ENCODE results near the gene MACIR. TPM values are rescaled to one million over a fixed set of nuclear protein-coding genes. Genes with fewer than 3 reads are reported as not detected.
"Not testable (repeated sequence)": the region's sequence is repeated elsewhere in the genome, so short reads cannot be mapped to it uniquely, and the experiment has no call there.

The MACIR gene
- total RNA-seq, result 8.0 and 10.9 TPM in 2 replicates
- 5.1 TPM for polyA plus RNA-seq (2012)

GRCh38 chr5:103258368-103258956 lies at the start of gene MACIR:
Gene MACIR, plus strand, starts transcription at chr5:103258763. Its CDS starts 17,157 bp downstream, at chr5:103275920.
- DNase-seq (ENCODE audit: low read depth), result peak; percentile 98

GRCh38 chr5:103209065-103209464 lies 49.5 kb upstream of the MACIR start:
- DNase-seq (ENCODE audit: low read depth), result no peak

DNA sequence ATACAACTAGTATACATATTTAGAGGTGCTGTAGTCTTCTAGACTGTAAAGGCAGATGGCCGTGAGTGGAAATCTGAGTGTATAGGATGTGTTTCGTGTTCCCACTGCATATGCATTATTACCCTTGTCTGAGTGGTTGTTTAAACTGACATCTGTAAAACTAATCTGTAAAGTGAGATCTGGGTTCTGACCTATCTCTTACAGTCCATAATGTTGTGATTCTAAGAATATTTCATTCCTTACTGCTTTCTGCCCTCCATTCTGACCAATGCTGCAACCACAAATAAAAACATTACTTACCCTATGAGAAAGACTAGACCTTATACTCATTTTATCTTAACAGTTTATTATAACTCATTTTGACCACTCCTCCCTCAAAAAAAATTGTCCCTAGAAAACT lies 47.6 kb upstream of the MACIR start:
- DNase-seq (ENCODE audit: low read depth), result no peak

- peak; percentile 8 for DNase-seq (ENCODE audit: low read depth)
Measured at GRCh38 chr5:103211576-103212561, 46.7 kb upstream of the MACIR start.

- DNase-seq (ENCODE audit: low read depth), result no peak
Measured at GRCh38 chr5:103216137-103216536, 42.4 kb upstream of the MACIR start.

- no peak for DNase-seq (ENCODE audit: low read depth)
Measured at GRCh38 chr5:103216697-103217096, 41.9 kb upstream of the MACIR start.

GRCh38 chr5:103217101-103217500 lies 41.5 kb upstream of the MACIR start:
- DNase-seq (ENCODE audit: low read depth), result peak; percentile 23

GRCh38 chr5:103218164-103218563 lies 40.4 kb upstream of the MACIR start:
- DNase-seq (ENCODE audit: low read depth), result no peak

DNA sequence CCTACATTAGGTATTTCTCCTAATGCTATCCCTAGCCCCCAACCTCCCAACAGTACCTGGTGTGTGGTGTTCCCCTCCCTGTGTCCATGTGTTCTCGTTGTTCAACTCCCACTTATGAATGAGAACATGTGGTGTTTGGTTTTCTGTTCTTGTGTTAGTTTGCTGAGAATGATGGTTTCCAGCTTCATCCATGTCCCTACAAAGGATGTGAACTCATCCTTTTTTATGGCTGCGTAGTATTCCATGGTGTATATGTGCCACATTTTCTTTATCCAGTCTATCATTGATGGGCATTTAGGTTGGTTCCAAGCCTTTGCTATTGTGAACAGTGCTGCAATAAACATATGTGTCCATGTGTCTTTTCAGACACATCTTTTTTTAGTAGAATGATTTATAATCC lies 39.5 kb upstream of the MACIR start:
- not testable (repeated sequence) for DNase-seq (ENCODE audit: low read depth)

DNA sequence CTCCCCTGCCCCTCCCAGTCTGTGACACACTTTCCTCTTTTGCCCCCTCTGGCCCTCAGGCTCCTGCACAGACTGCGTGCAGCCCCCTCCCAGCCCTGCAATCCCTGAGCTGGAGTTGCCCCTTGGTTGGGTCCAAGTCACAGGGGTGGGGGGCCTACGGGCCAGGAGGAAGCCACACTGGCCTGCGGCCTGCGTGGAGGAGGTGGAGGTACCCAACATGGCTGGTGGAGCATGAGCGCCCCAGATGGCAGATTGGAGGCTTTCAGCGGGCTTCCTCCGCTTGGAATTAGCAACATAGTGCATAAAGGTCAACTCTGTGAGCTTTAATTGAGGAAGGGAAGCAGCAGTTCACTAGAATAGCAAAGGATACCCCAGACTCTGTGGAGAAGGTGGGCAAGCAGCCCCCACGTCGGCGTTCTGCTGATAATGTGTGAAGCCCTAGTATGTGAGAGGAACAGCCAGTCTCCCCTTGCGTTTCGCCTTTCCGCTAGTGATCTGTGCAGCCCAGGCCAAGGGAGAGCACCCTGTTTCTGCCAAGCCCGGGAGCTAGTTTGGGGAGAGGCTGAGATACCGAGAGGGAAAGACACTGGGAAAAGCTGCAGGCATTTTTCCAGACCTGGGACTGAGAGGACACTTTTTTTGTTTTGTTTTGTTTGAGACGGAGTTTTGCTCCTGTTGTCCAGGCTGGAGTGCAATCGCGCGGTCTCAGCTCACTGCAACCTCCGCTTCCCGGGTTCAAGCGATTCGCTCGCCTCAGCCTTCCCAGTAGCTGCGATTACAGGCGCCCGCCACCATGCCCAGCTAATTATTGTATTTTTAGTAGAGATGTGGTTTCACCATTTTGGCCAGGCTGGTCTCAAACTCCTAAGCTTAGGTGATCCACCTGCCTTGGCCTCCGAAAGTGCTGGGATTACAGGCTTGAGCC lies 35.3 kb upstream of the MACIR start:
- no peak for DNase-seq (ENCODE audit: low read depth)

DNA sequence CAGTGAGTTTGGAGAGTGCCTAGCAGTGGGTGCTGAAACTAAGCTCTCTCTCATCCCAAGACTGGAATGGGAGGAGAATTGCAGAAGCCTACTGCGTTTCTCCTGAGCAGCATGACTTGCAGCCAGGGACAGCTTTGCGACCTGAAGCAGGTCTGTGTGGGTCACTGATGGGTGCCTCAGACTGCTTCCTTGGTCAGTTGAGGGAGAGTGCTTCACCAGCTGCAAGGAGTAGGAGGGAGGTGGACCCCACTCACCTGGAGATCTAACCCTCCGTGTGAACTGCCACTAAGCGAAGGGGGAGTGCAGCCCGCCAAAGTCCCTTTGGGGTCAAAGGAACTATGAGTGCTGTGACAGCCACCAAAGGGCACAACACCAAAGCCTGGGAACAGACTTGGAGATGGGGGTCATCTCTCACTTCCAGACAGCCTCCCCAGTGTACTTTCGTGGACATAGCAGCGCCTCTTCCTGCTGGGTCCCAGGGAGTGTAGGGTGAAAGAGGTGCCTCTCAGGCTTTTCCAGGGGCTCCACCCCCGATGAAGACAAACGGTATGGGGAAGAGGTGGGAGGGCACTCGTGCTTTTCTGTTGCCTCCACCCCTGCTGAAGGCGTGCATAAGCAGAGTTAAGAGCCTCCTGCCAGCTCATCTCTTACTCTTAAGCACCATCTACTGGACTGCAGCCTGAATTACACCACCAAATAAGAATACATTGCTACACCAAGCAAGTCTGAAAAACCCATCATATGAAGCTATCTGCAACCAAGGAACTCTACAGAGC lies 34.3 kb upstream of the MACIR start:
- peak; percentile 67 for DNase-seq (ENCODE audit: low read depth)

DNA sequence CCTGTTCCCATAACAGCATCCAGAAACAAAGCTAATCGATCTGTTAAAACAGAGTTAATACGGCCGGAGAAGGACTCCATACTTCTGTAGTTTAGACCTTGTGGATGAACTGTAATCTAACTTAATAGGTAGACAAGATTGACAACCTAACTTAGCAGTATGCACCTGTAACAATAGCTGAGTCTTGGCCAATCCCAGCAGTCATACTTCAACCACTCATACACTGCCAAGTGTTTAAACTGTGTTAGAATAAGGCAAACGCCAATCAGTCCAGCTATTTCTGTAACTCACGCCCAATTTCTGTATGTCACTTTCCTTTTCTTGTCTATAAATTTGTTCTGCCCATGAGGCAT lies 33.7 kb upstream of the MACIR start:
- no peak for DNase-seq (ENCODE audit: low read depth)

DNA sequence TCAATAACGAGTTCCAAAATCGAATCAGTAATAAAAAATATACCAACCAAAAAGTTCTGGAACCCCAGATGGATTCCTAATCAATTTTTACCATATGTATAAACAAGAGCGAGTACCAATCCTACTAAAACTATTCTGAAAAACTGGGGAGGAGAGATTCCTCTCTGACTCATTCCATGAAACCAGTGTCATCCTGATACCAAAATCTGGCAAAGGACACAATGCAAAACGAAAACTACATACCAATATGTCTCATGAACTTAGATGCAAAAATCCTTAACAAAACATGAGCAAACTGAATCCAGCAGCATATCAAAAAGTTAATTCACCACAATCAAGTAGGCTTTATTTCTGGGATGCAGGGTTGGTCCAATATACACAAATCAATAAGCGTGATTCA lies 30.5 kb upstream of the MACIR start:
- DNase-seq (ENCODE audit: low read depth), result no peak

DNA sequence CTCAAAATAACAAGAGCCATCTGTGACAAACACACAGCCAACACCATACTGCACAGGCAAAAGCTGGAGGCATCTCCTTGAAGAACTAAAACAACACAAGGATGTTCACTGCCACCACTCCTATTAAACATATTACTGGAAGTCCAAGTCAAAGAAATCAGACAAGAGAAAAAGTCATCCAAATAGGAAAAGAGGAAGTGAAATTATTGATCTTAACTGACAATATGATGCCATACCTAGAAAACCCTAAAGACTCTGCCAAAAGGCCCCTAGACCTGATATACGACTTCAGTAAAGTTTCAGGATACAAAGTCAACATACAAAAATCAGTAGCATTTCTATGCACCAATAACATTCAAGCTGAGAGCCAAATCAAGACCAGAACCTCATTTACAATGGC lies 30.0 kb upstream of the MACIR start:
- DNase-seq (ENCODE audit: low read depth), result no peak

DNA sequence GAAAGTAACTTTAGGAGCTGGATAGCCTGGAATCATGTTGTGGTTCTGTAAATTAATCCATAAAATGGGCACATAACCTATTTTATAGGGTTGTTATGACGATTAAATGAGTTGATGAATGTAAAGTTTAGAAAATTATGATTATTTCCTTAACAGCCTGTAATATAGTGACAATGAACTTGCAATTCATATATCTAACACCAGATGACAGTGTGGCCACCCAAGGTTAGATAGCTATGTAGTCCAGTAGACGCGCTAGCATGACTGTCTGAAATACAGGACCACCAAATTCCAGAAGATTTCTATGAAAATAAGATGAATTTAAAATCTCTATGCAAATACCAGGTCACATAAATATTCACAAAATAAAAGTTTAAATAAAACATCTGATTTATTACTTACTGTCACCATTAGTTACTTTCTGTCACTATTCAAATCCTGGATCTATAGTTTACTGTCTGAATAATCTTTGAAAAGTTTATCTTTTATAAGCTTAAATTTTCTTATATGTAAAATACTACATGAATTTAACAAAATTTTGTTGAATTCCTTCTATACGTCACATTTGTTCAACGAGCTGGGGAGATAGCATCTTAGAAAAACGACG lies 26.1 kb upstream of the MACIR start:
- DNase-seq (ENCODE audit: low read depth), result peak; percentile 47

DNA sequence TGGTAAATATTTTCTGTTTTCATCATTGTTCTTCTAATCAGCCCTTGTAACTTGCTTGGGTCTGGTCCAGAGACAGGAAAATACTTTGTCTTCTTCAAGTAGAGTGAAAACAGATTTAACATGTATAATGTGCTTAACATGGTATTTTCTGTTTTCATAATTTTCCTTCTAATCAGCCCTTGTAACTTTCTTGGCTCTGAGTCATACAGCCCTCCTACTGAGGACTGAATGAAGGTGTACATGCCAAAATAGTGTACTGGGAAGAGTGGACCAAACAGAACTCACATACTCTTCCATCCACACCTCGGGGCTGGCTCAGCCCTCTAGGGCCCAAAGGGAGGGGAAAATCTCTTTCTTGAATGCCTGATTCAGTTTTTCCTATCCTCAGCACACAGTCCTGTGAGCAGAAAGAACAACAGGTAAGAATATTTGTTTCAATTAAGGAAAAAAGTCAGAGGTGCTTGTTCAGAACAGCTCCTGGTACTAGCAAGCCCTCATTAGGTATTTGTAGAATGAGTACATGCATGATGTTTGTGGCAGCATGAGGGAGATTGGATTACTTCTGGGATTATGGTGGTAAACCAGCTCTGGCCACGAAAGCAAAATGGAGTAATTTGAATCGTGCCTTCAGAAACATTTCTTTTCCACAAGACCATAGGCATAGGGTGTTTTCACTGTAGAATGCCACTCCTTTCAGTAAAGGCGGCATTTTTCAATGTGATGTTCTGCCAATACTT lies 24.2 kb upstream of the MACIR start:
- peak; percentile 70 for DNase-seq (ENCODE audit: low read depth)

DNA sequence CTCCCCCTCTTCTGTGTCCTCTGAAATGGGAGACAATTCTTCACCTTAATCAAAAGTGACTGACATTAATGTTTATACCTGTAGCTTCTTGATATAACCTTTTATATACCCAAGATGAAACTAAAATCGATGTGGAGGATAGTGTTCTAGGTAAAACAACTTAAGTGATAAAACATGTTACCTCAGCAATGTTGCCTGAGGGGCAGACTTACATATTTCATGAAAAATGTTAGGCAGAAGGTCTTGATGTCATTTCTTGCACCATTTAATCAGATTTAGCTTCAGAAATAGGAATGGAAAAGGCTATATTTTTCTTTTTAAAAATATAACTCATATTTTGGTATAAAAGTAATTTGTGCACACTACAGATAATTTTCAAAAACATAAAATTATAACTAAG lies 22.7 kb upstream of the MACIR start:
- no peak for DNase-seq (ENCODE audit: low read depth)

GRCh38 chr5:103237778-103238177 lies 20.8 kb upstream of the MACIR start:
- DNase-seq (ENCODE audit: low read depth), result no peak

GRCh38 chr5:103243665-103244064 lies 14.9 kb upstream of the MACIR start:
- no peak for DNase-seq (ENCODE audit: low read depth)

DNA sequence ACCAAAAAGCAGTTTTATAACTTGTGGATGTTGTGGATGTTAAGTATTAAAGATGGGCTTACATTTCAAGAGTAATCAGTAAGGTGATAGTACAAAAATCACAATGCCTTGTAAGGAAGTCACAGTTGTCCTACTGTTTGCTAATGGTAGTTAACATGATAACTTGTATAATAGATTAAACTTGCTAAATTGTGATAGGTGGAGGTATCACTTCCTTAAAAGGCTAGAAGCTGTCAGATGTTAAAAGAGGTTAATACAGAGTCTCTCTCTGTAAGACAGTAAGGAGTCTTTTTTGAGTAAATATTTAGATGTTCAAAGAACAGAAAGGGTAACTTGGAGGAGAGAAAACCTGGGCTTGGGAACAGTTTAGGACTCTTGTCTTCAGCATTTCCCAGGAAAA lies 14.2 kb upstream of the MACIR start:
- DNase-seq (ENCODE audit: low read depth), result no peak
